HG03060 (cell line): ENCODE data around the gene CRLF1.
A peak's percentile ranks its signal among the peaks of the same experiment; 100 is the strongest.
"Not testable (repeated sequence)": the region's sequence is repeated elsewhere in the genome, so short reads cannot be mapped to it uniquely, and the experiment has no call there.

Experiments used
- ATAC-seq: cut with Tn5 transposase; IDR thresholded peaks from one replicate; pipeline ENCODE4 v1.9.1; 2021; ENCODE audit warnings: low read depth, moderate number of reproducible peaks; ENCODE audit not compliant: unreplicated experiment

CRLF1 gene

GRCh38 chr19:18594096-18594823, 12.3 kb downstream of the CRLF1 start:
- ATAC-seq = no peak

GRCh38 chr19:18593367-18594095, 13.1 kb downstream of the CRLF1 start:
- no peak for ATAC-seq

- ATAC-seq = not testable (repeated sequence)
These were observed 13.9 kb downstream of the CRLF1 start for GRCh38 chr19:18592732-18593131.

GRCh38 chr19:18591735-18592385, 14.7 kb downstream of the CRLF1 start:
- ATAC-seq = no peak

- ATAC-seq = no peak
These were observed 16.0 kb downstream of the CRLF1 start for GRCh38 chr19:18590273-18591272.

GRCh38 chr19:18589380-18590272, 17.0 kb downstream of the CRLF1 start:
- peak; percentile 13 for ATAC-seq

GRCh38 chr19:18588611-18589379, 17.8 kb downstream of the CRLF1 start, which contains the start of gene REX1BD:
Gene REX1BD, plus strand, starts transcription at chr19:18588798. Its CDS starts 4 bp downstream, at chr19:18588802.
- ATAC-seq = peak; percentile 43

- ATAC-seq = no peak
These were observed 18.5 kb downstream of the CRLF1 start for GRCh38 chr19:18587962-18588610.

GRCh38 chr19:18587561-18587960, 19.0 kb downstream of the CRLF1 start:
- no peak for ATAC-seq

- no peak for ATAC-seq
These were observed 20.3 kb downstream of the CRLF1 start for GRCh38 chr19:18586306-18586705.

- no peak for ATAC-seq
These were observed 26.3 kb downstream of the CRLF1 start for GRCh38 chr19:18580311-18580710.

- no peak for ATAC-seq
These were observed 29.2 kb downstream of the CRLF1 start for GRCh38 chr19:18577365-18577914.

GRCh38 chr19:18576383-18576782, 30.2 kb downstream of the CRLF1 start:
- no peak for ATAC-seq

GRCh38 chr19:18574691-18575291, 31.8 kb downstream of the CRLF1 start:
- no peak for ATAC-seq

GRCh38 chr19:18571564-18572344, 34.8 kb downstream of the CRLF1 start, which contains the start of gene UBA52:
Gene UBA52, plus strand, starts transcription at chr19:18571857. Its CDS starts 1,444 bp downstream, at chr19:18573301.
- peak; percentile 87 for ATAC-seq

GRCh38 chr19:18568367-18568766, 38.2 kb downstream of the CRLF1 start:
- ATAC-seq = no peak
